ENCODE results near the gene RBP7. TPM values are rescaled to one million over a fixed set of nuclear protein-coding genes. Genes with fewer than 3 reads are reported as not detected.

Gene RBP7
- total and polyA plus RNA-seq, 2 of the 4 experiments (the other 2 are of a cell fraction), result 0.17 TPM; not detected in 1

DNA sequence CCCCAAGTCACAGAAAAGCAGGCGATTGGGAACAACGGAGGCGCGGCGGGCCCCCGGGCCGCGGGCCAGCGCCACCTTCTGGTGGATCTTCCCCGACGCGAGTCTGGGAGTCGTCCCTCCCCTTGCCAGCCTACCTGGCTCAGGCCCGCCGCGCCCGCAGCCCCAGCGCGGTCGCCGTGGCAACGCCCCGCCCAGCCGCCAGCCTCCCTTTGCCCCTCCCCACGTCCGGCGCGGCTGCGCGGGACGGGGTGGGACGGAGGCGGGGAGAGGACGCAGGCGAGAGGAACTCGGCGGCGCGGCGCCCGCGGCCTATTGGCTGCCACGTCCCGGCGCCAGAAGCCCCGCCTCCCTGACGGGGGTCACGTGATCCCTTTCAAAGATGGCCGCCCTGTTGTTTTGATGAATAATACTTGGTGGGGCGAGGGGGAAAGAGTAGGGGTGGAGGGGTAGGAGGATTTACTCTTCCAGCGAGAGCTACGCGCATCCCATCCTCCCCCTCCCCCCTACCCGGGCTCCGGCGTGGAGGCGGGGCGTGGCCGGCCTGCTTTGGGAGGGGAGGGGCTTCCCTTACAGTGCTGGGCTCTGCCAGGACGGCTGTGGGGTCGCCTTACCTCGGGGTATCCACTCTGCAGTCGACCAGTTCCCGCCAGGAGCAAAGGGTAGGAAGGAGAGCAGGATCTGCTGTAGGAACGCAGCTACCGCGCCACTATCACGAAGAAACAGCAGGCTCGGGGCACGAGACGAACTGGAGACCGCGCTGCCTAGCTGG lies 35.7 kb downstream of the RBP7 start, which contains the start of gene UBE4B (continued):
- TF ChIP-seq CTCF (conservative IDR thresholded peaks at IDR 0.05; ENCODE audit: low read depth, low read length) (peak; percentile 87), CHD1 (IDR thresholded peaks at IDR 0.05; ENCODE audit: low read depth, low read length) (no peak), SMC3 (IDR thresholded peaks at IDR 0.05; ENCODE audit: low read depth, low read length) (peak; percentile 69)
